Measurements from ENCODE around the gene HERPUD1. TPM values are rescaled to one million over a fixed set of nuclear protein-coding genes. Genes with fewer than 3 reads are reported as not detected.
"Not testable (repeated sequence)": the region's sequence is repeated elsewhere in the genome, so short reads cannot be mapped to it uniquely, and the experiment has no call there.

The HERPUD1 gene
- polyA plus RNA-seq, 1 donor = 103 TPM

DNA sequence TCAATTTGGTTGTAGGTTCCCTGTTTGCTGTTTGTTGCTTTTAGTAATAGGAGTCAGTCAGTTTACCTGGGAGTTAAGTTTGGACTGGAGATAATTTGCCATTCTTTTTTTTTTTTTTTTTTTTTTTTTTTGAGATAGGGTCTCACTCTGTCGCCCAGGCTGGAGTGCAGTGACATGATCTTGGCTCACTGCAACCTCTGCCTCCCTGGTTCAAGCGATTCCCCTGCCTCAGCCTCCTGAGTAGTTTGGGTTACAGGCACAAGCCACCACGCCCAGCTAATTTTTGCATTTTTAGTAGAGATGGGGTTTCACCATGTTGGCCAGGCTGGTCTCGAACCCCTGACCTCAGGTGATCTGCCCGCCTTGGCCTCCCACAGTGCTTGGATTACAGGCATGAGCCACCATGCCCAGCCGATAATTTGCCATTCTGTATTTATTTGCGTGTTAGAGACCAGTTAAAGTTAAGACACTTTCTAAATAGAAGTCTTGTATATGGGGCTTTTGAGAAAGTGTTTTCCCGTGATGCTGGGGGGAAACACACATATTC is 2.7 kb downstream of the HERPUD1 start:
- peak overlapping the region; percentile 99 for H3K4me3 ChIP-seq (ENCODE audit: low read length)
- WGBS (ENCODE audit: insufficient coverage, low lambda C conversion rate) = 100% methylated on average over 1 of the region's 8 CpGs
- H3K9me3 ChIP-seq (ENCODE audit: control insufficient read depth, low read depth, low read length); H3K27ac ChIP-seq (ENCODE audit: low read length); DNase-seq; H3K27me3 ChIP-seq (ENCODE audit: control insufficient read depth, insufficient read depth, low read length): not testable (repeated sequence)
- peaks cover 14% of the 10 kb centered on the region for H3K4me1 ChIP-seq (ENCODE audit: control insufficient read depth, insufficient read depth, low read length)
- H3K36me3 ChIP-seq (ENCODE audit: control insufficient read depth, insufficient read depth, low read length) = peaks cover 38% of the 10 kb centered on the region

DNA sequence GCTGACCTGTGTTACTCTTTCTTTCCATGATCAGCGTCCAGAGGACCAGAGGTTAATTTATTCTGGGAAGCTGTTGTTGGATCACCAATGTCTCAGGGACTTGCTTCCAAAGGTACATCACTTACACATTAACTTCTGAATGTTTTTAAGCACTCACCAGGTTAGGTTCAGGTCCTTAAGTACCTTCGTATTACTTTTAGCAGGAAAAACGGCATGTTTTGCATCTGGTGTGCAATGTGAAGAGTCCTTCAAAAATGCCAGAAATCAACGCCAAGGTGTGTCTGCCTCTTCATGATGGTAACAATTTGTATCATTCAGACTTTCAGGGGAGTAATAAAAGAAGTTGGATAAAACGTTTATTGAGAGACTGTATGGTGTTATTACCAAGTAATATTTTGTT is 3.3 kb downstream of the HERPUD1 start:
- H3K27ac ChIP-seq (ENCODE audit: low read length) = no peak overlapping the region
- no peak for DNase-seq
- 100% methylated on average over 1 of the region's 5 CpGs for whole genome bisulfite sequencing (ENCODE audit: insufficient coverage, low lambda C conversion rate)
- peaks cover 43% of the 10 kb centered on the region for H3K36me3 ChIP-seq (ENCODE audit: control insufficient read depth, insufficient read depth, low read length)
- H3K27me3 ChIP-seq (ENCODE audit: control insufficient read depth, insufficient read depth, low read length) = no peaks in the 10 kb centered on the region
- H3K4me3 ChIP-seq (ENCODE audit: low read length) = no peak overlapping the region
- no peaks in the 10 kb centered on the region for H3K9me3 ChIP-seq (ENCODE audit: control insufficient read depth, low read depth, low read length)
- peaks cover 14% of the 10 kb centered on the region for H3K4me1 ChIP-seq (ENCODE audit: control insufficient read depth, insufficient read depth, low read length)

DNA sequence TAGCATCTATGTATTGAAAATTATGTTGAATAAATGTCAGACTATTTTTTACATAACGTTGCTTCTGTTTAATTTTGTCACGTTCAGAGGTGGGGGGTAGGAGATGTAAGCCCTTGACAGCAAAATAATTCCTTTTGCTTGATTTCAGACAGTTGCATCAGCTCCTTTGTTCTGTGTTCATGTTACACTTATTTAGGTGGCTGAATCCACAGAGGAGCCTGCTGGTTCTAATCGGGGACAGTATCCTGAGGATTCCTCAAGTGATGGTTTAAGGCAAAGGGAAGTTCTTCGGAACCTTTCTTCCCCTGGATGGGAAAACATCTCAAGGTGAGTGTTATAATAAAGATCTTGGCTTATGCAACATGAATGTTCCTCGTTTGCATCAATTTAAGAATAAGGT is 4.5 kb downstream of the HERPUD1 start:
- Histone ChIP-seq H3K27me3 (ENCODE audit: control insufficient read depth, insufficient read depth, low read length) (no peaks in the 10 kb centered on the region), H3K4me1 (ENCODE audit: control insufficient read depth, insufficient read depth, low read length) (peaks cover 5% of the 10 kb centered on the region), H3K27ac (ENCODE audit: low read length) (no peak overlapping the region), H3K4me3 (ENCODE audit: low read length) (no peak overlapping the region), H3K36me3 (ENCODE audit: control insufficient read depth, insufficient read depth, low read length) (peaks cover 55% of the 10 kb centered on the region), H3K9me3 (ENCODE audit: control insufficient read depth, low read depth, low read length) (no peaks in the 10 kb centered on the region)
- WGBS (ENCODE audit: insufficient coverage, low lambda C conversion rate) = 87% methylated on average over 4 of the region's 5 CpGs
- no peak for DNase-seq

DNA sequence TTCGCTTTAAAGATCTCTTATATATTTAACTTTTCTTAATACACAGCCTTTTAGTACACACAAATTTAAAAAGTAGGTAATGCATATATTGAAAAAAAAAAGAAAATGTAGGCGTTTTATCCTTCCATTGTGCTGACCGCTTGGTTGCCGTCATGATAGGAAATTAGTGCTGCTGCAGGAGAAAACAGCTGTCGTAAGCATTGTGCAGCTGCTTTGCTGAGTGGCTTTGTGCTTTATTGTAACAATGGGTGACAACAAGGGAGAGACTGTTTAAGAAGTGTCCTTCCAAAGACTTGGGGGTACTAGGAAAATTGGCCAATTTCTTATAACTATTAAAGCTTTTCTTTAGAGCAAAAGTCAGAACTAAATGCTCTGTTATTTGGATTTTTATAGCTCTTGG is 5.0 kb downstream of the HERPUD1 start:
- Histone ChIP-seq H3K4me1 (ENCODE audit: control insufficient read depth, insufficient read depth, low read length) (peaks cover 3% of the 10 kb centered on the region), H3K27ac (ENCODE audit: low read length) (no peak overlapping the region), H3K36me3 (ENCODE audit: control insufficient read depth, insufficient read depth, low read length) (peaks cover 59% of the 10 kb centered on the region), H3K27me3 (ENCODE audit: control insufficient read depth, insufficient read depth, low read length) (no peaks in the 10 kb centered on the region), H3K4me3 (ENCODE audit: low read length) (no peak overlapping the region), H3K9me3 (ENCODE audit: control insufficient read depth, low read depth, low read length) (no peaks in the 10 kb centered on the region)
- DNase-seq = no peak
- 100% methylated on average over 1 of the region's 5 CpGs for WGBS (ENCODE audit: insufficient coverage, low lambda C conversion rate)

DNA sequence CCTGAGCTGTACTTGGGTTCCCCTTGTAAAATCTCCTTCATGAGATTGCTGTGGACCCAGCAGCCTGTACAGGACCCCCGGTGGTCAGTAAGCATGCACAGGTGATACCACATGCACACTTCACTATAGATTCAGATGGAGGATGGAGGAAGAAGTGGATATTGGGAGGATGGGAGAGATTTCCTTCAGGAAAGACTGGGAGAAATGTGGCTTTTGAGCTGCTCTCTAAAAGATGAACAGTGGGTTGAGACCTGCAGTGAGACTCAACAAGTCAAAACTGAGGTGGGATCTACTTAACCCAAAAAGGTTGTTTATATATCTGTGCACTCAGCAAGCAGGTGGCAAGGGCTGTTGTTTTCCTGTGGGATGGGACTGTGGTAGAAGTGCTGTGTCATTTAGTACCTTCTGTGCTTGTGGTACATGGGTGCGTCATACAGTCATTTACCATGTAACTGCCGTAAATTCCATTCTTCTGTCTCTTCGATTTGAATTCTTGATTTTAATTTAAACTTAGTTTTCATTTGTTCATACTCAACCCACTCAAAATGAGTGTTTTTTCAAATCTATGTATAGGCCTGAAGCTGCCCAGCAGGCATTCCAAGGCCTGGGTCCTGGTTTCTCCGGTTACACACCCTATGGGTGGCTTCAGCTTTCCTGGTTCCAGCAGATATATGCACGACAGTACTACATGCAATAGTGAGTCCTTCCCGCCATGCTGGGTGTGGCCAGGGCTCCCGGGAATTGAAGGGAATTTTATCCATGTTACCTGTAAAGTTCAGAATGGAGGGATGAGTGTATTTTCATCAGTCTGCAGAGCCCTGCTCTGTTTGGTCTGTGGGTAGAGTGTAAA is 6.9 kb downstream of the HERPUD1 start:
- peaks cover 78% of the 10 kb centered on the region for H3K36me3 ChIP-seq (ENCODE audit: control insufficient read depth, insufficient read depth, low read length)
- H3K9me3 ChIP-seq (ENCODE audit: control insufficient read depth, low read depth, low read length) = no peaks in the 10 kb centered on the region
- no peak overlapping the region for H3K4me3 ChIP-seq (ENCODE audit: low read length)
- H3K4me1 ChIP-seq (ENCODE audit: control insufficient read depth, insufficient read depth, low read length) = no peaks in the 10 kb centered on the region
- H3K27ac ChIP-seq (ENCODE audit: low read length) = no peak overlapping the region
- WGBS (ENCODE audit: insufficient coverage, low lambda C conversion rate) = no CpG with 5 or more reads among the region's 8 CpGs
- H3K27me3 ChIP-seq (ENCODE audit: control insufficient read depth, insufficient read depth, low read length) = no peaks in the 10 kb centered on the region
- no peak for DNase-seq

DNA sequence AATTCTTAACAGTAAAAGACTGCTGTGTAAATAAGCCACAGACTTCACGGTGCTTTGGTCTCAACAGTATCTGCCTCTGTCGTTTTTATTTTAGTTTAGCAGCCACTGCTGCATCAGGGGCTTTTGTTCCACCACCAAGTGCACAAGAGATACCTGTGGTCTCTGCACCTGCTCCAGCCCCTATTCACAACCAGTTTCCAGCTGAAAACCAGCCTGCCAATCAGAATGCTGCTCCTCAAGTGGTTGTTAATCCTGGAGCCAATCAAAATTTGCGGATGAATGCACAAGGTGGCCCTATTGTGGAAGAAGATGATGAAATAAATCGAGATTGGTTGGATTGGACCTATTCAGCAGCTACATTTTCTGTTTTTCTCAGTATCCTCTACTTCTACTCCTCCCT is 7.9 kb downstream of the HERPUD1 start:
- 93% methylated on average over 2 of the region's 4 CpGs for WGBS (ENCODE audit: insufficient coverage, low lambda C conversion rate)
- Histone ChIP-seq H3K27me3 (ENCODE audit: control insufficient read depth, insufficient read depth, low read length) (no peaks in the 10 kb centered on the region), H3K4me1 (ENCODE audit: control insufficient read depth, insufficient read depth, low read length) (no peaks in the 10 kb centered on the region)

DNA sequence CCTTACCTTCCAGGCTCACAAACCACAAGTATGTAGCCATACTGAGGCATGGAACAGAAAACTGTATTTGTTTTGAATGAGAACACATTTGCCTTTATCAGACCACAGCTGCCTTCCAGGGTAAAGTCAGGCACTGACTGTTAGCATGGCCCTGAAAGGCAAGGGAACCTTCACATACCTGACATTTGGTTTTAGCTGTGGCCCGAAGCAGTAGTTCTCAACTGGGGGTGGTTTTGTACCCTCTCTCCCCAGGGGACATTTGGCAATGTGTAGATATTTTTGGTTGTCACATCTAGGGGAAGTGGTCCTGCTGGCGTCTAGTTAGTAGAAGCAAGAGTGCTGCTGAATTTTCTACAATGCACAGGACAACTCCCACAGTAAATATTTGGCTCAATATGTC is 9.2 kb downstream of the HERPUD1 start:
- Histone ChIP-seq H3K4me1 (ENCODE audit: control insufficient read depth, insufficient read depth, low read length) (no peaks in the 10 kb centered on the region), H3K9me3 (ENCODE audit: control insufficient read depth, low read depth, low read length) (no peaks in the 10 kb centered on the region), H3K27ac (ENCODE audit: low read length) (no peak overlapping the region), H3K4me3 (ENCODE audit: low read length) (no peak overlapping the region), H3K27me3 (ENCODE audit: control insufficient read depth, insufficient read depth, low read length) (no peaks in the 10 kb centered on the region), H3K36me3 (ENCODE audit: control insufficient read depth, insufficient read depth, low read length) (peaks cover 87% of the 10 kb centered on the region)
- WGBS (ENCODE audit: insufficient coverage, low lambda C conversion rate) = 83% methylated on average over 1 of the region's 2 CpGs
- DNase-seq = no peak

More for the DNA sequence above, 7.9 kb downstream of the HERPUD1 start:
- Histone ChIP-seq H3K9me3 (ENCODE audit: control insufficient read depth, low read depth, low read length) (no peaks in the 10 kb centered on the region), H3K36me3 (ENCODE audit: control insufficient read depth, insufficient read depth, low read length) (peaks cover 86% of the 10 kb centered on the region), H3K4me3 (ENCODE audit: low read length) (no peak overlapping the region), H3K27ac (ENCODE audit: low read length) (no peak overlapping the region)
- no peak for DNase-seq

DNA sequence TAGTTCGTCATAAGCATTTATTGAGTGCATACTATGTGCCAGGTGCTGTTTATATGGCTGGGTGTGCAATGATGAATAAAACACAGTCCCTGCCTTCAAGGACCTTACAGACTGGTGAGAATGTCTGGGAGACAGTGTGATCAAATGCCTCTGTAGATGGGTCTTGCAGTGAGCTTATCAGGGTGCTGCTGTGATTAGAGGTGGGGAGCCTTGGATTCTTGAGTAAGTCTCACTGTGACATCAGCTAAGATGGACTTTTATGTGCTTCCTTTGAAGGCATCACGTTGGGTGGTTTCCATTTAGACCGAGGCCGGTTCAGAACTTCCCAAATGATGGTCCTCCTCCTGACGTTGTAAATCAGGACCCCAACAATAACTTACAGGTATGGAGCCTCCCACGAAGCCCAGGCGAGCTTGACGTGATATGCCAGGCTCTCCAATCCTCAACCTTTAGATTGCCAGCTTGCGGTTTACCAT is 10.0 kb downstream of the HERPUD1 start:
- no peaks in the 10 kb centered on the region for H3K27me3 ChIP-seq (ENCODE audit: control insufficient read depth, insufficient read depth, low read length)
- no peaks in the 10 kb centered on the region for H3K4me1 ChIP-seq (ENCODE audit: control insufficient read depth, insufficient read depth, low read length)
- 75% methylated on average over 4 of the region's 9 CpGs for WGBS (ENCODE audit: insufficient coverage, low lambda C conversion rate)
- H3K27ac ChIP-seq (ENCODE audit: low read length) = no peak overlapping the region
- no peaks in the 10 kb centered on the region for H3K9me3 ChIP-seq (ENCODE audit: control insufficient read depth, low read depth, low read length)
- DNase-seq = no peak
- H3K36me3 ChIP-seq (ENCODE audit: control insufficient read depth, insufficient read depth, low read length) = peaks cover 82% of the 10 kb centered on the region
- H3K4me3 ChIP-seq (ENCODE audit: low read length) = no peak overlapping the region

DNA sequence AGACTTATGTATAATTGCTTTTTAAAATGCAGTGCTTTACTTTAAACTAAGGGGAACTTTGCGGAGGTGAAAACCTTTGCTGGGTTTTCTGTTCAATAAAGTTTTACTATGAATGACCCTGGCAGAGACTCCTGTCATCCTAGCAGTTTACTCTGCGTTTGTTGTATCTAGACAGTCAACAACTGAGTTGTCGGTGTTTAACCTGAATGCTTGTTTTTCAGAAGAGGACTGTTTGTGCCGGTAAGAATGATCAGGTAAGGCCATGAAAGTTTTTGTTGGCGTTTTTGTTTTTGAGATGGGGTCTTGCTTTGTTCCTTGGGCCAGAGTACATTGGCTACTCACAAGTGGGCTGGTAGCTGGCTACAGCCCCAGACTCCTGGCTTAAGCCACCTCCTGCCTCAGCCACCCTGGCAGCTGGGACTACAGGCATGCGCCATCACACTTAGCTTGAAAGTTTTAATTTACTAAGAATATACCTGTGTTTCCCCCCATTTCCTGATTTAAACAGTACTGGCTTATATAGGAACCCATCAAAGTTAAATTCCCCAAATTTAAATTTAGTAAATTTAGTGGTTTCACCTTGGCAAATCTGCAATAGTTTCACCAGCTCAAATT is 11.9 kb downstream of the HERPUD1 start:
- 100% methylated on average over 1 of the region's 6 CpGs for WGBS (ENCODE audit: insufficient coverage, low lambda C conversion rate)
- Histone ChIP-seq H3K27ac (ENCODE audit: low read length) (no peak overlapping the region), H3K4me3 (ENCODE audit: low read length) (no peak overlapping the region), H3K36me3 (ENCODE audit: control insufficient read depth, insufficient read depth, low read length) (peaks cover 66% of the 10 kb centered on the region), H3K9me3 (ENCODE audit: control insufficient read depth, low read depth, low read length) (no peaks in the 10 kb centered on the region), H3K4me1 (ENCODE audit: control insufficient read depth, insufficient read depth, low read length) (no peaks in the 10 kb centered on the region), H3K27me3 (ENCODE audit: control insufficient read depth, insufficient read depth, low read length) (no peaks in the 10 kb centered on the region)
- no peak for DNase-seq

DNA sequence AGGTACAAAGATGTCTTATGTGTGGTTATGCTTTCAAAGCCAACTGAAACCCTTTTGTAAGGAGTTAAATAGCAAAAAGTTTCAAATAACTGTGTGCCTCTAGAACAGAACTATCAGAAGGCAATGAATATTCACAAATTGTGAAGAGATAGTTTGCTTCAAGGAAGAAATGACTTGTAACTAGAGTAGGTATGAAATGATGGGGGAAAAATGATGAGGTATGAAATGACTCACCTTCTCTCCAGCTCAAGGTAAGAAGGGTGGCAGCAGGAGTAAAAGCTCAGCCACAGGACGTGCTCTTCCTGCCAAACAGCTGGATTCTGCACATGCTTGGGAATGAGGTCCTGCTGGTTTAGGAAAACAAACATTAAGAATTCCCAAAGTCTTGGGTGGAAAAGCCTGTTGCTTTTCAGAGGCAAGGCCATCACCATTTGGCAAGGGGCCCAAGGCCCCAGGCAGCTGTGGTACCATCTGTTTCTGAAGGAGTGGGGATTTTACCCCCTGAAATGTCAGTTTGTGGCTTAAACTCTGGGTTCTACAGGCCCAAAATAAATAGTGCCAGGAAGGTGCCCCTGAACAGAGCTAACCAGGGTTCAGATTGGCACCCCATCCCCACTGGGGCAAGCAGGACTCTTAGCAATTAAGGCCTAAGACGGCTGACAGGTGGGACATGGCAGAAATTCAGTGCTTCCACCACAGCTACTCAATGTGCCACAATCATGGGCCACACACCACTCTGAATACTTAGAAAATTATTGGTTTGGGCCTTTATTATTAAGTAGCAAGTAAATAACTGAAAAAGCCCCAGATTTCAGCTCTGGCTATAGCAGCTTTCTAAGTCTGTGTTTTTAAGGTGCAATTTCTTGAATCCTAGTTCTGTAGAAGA is 13.3 kb downstream of the HERPUD1 start:
- no peak overlapping the region for H3K27ac ChIP-seq (ENCODE audit: low read length)
- H3K27me3 ChIP-seq (ENCODE audit: control insufficient read depth, insufficient read depth, low read length) = no peaks in the 10 kb centered on the region
- H3K4me3 ChIP-seq (ENCODE audit: low read length) = no peak overlapping the region
- DNase-seq = no peak
- no peaks in the 10 kb centered on the region for H3K4me1 ChIP-seq (ENCODE audit: control insufficient read depth, insufficient read depth, low read length)
- H3K36me3 ChIP-seq (ENCODE audit: control insufficient read depth, insufficient read depth, low read length) = peaks cover 53% of the 10 kb centered on the region
- H3K9me3 ChIP-seq (ENCODE audit: control insufficient read depth, low read depth, low read length) = no peaks in the 10 kb centered on the region
- WGBS (ENCODE audit: insufficient coverage, low lambda C conversion rate) = no CpG with 5 or more reads among the region's 2 CpGs

All from large intestine (tissue), 3 donors.